GM21528 (cell line): ENCODE measurements around the gene FRMPD4.

ENCODE experiments used
- ATAC-seq: cut with Tn5 transposase; IDR thresholded peaks from one replicate; pipeline ENCODE4 v1.9.1; 2021; ENCODE audit warnings: mild to moderate bottlenecking, moderate library complexity; ENCODE audit not compliant: unreplicated experiment, low FRiP score

FRMPD4 gene

DNA sequence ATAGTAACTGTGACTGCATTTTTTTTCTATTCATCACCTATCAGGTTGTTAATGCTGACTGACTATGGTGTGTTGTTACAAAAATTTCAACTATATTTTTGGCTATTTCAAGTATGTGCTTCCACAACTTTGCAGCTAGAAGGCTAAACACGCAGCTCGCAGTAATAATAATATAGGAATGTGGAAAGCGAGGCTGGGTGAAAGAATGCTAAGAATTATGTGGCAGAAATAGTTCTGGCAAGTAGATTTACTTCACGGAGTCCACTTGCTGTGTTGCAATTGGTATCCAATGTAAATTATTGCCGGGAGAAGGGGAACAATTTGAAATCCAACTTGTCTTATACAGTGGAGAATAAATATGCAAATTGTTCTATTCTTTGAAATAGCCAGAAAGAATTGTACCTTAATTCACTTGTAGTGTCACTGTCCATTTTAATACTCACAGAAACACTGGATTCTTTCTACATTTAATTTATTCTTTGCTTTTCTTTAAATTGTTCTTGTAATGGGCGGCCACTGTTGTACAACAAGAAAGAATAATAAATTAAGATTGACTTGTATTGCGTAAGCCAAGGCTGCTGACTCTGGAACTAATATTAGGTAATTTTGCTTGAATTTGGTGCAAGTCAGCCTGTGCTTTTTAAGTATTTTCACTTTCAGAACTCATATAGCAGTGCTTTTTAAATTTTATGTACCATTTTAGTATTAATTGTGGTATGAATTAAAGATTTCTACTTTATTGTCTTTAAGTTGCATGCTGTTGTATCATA lies 154.9 kb downstream of the FRMPD4 start:
- ATAC-seq = no peak

GRCh38 chrX:12297353-12297752 lies 159.1 kb downstream of the FRMPD4 start:
- ATAC-seq = no peak

- no peak for ATAC-seq
Measured at GRCh38 chrX:12301288-12301687, 163.0 kb downstream of the FRMPD4 start.

DNA sequence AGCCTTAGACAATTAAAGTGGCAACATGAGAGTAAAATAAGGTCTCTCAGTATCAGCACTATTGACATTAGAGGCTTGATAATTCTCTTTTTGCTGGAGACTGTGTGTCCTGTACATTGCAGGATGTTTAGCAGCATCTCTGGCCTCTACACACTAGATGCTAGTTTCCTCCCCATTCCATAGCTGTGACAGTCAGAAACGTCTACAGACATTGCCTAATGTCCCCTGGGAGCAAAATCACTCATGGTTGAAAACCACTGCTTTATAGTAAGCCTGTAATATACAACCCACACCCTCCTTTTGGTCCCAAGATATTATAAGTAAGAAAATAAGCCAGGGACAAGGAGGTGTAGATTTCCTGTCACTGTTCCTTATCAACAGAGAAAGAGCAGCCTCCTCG lies 166.0 kb downstream of the FRMPD4 start:
- no peak for ATAC-seq

- ATAC-seq = no peak
Measured at GRCh38 chrX:12307961-12308360, 169.7 kb downstream of the FRMPD4 start.

GRCh38 chrX:12308420-12308819 lies 170.1 kb downstream of the FRMPD4 start:
- ATAC-seq = no peak

GRCh38 chrX:12309040-12309743 lies 170.9 kb downstream of the FRMPD4 start:
- ATAC-seq = no peak

- ATAC-seq = no peak
Measured at GRCh38 chrX:12309744-12310076, 171.4 kb downstream of the FRMPD4 start.

DNA sequence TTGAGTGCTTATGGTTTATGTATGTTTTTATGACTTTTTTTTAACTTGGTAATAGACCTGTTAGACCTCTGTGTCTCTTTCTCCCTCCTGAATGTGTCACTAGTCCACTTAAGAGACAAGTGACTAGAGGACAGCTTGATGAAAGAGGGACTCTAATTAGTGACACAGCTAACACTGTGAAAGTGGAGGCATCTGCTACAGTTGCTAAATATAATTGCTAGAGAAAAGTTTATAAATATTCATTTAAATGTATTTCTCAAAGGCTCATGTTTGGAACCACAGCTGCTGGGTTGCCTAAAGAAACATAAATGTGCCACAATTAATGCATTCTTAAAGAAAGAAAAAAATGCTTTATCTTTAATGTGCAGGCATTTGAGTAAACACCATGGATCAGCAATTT lies 176.4 kb downstream of the FRMPD4 start:
- ATAC-seq = no peak

DNA sequence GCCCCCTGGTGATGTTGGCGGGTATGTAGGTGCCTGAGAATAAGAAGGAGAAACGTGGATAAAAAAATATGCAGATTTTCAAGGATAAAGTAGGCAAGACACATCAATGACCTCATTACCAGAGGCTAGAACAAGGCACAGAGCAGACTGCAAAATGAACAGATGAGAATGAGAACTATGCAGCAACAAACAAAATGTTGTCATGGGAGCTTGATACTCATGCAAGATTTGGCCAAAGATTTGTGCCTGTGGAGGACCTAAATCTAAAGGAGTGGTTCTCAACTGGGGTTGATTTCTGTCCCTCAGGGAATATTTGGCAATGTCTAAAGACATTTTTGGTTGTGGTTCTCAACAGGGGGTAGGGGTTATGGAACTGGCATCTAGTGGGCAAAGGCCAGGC lies 177.3 kb downstream of the FRMPD4 start:
- no peak for ATAC-seq

DNA sequence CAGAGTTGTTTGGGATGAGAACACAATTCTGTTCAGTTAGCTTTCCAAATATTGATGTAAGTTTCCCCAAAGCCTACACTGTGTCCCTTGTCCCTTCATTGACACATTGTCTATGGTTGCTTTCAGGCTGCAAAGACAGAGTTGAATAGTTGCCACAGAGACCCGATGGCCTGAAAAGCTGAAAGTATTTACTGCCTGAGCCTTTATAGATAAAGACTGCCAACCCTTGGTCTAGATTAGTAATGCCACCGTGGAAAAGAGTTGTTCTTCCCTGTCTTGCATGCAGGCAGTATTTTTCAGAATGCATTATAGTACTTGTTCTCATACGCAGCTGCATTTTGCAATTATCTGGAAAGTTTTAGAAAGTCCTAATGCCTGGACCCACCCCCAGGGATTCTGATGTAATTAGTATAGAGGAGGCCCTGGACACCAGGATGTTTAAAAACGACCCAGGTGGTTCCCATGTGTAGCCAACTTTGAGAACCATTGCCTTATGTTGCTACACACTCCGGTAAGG lies 180.8 kb downstream of the FRMPD4 start:
- no peak for ATAC-seq

- no peak for ATAC-seq
Measured at GRCh38 chrX:12319992-12320391, 181.7 kb downstream of the FRMPD4 start.

- ATAC-seq = no peak
Measured at GRCh38 chrX:12322031-12322430, 183.8 kb downstream of the FRMPD4 start.

GRCh38 chrX:12325171-12325570 lies 186.9 kb downstream of the FRMPD4 start:
- ATAC-seq = no peak

GRCh38 chrX:12327836-12328235 lies 189.6 kb downstream of the FRMPD4 start:
- no peak for ATAC-seq

DNA sequence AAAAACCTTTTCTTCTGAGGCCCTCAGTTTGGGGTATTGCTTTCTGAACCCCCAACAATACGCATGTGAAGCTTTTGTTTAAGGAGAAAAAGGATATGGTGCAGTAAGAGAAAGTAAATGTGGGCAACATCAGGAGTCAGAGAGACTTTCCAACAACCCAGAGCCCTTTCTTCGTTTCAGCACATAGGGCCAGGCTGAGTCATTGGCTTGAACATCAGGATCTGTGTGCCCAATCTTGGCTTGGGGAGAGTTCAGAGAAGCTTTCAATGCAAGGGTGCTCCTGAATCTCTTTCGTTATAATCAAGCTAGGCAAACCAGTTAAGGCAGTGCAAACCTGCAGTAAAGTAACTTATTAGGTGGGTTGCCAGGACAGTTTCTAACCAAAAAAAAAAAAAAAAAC lies 191.2 kb downstream of the FRMPD4 start:
- ATAC-seq = no peak

DNA sequence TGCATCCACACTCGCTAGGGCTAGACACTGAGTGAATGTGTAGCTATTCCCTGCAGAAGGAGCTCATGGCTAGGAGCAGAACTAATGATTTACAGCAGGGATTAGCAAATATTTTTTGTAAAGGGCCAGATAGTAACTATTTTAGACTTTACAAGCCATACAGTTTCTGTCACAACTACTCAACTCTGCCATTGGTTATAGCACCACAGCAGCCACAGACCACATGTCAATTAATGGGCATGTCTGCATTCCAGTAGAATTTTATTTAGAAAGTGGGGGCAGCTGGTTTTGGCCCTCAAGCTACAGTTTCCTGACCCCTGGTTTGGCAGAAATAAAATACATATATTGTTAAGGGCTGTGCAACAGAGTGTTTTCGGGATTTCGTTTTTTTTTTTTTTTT lies 192.6 kb downstream of the FRMPD4 start:
- ATAC-seq = no peak

DNA sequence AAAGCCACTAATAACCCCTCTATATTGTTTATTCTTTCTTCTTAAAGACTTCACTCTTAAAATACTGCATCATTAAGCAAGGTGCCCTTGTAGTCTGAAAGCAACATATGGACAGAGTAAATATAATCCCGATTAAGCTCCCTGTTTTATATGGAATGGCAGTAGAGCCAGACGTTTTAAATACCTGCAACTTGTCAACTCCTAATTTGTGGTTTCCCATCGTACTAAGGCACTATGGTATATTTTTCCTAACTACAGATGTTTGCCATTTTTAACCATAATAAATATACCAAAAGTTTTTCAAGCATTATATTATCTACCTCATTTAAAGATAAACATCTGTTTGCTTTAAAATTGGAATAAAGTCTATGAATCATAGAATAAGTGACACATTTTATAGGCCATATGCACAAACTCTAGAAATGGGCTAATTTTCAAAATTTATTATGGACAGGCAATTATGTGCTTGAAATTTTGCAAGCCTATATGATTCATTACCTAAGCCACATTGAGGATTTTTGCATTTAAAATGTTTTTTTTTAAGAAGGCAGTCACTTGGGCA lies 194.6 kb downstream of the FRMPD4 start:
- ATAC-seq = no peak

GRCh38 chrX:12339921-12340320 lies 201.6 kb downstream of the FRMPD4 start:
- ATAC-seq = no peak

DNA sequence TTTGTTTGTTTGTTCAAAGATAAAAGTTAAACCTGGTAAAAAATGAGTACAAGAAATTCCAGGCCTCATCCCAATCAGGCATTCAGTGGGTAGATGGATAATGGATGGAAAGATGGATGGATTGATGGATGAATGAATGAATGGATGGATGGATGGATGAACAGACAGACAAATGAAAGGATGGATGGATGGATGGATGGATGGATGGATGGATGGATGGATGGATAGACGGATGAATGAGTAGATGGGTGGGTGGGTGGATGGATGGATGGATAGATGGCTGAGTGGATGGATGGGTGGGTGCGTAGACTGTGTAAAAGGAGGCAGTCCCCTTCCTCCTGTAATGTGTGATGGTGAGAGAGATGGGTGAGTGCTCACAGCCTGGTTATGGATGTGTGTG lies 206.7 kb downstream of the FRMPD4 start:
- no peak for ATAC-seq

GRCh38 chrX:12349201-12349600 lies 210.9 kb downstream of the FRMPD4 start:
- no peak for ATAC-seq

DNA sequence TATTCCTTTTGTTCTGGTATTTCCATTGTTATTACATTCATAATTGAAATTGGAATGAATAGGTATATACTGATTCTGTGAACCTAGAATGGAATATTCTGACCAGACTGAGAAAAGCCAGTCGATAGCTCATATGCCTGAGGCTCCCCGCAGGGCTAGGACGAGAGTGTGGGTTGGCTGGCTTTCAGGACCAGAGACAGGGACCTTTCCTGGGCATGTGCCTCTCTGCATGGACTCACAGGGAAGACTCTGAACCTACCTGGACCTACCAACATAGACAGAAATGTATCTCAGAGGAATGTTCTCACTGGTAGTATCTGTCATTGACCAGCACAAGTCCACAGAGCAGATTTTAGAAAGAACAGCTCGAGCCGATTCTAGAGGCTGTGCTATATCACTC lies 214.6 kb downstream of the FRMPD4 start:
- ATAC-seq = no peak
